H1 (cell line): ENCODE results near the gene MMAA. TPM values are rescaled to one million over a fixed set of nuclear protein-coding genes. Genes with fewer than 3 reads are reported as not detected.

Source experiments
- CTCF ChIA-PET: fragments of 300-600 bp; sonication (Branson Sonifier 250); formaldehyde crosslinking; loops from one replicate; lab custom pipeline; 2021; ENCODE audit not compliant: partially characterized antibody; lab: Charles Lee
- POLR2A ChIA-PET: fragments of 300-600 bp; sonication (Branson Sonifier 250); formaldehyde crosslinking; loops from one replicate; lab custom pipeline; 2021; ENCODE audit warnings: inconsistent platforms; ENCODE audit not compliant: partially characterized antibody; lab: Charles Lee
- DNase-seq, 2 experiments: peaks; one replicate each; pipeline versions ENCODE4 v3.0.0 to v3.0.0-alpha.2; 2010 to 2022; ENCODE audit warnings: low spot score in 2 of 2, low read depth in 1 of 2, mixed read lengths in 1 of 2
- FAIRE-seq: peaks from 2 replicates; lab custom pipeline; 2011; peaks lifted over from hg19 to GRCh38; lab: Jason Lieb, UNC
- H2AFZ ChIP-seq: 2 replicates; pipeline ENCODE4 v1.8.1; 2012; ENCODE audit warnings: low read length, inconsistent platforms
- H2AK5ac ChIP-seq: 2 replicates; pipeline ENCODE4 v1.6.1; 2013; ENCODE audit warnings: low read depth, low read length
- H2BK120ac ChIP-seq: replicated peaks from 2 replicates; pipeline ENCODE3; 2013; ENCODE audit warnings: low read depth, low read length, inconsistent platforms
- H2BK12ac ChIP-seq: 2 replicates; pipeline ENCODE4 v1.6.1; 2013; ENCODE audit warnings: low read depth, low read length
- H2BK15ac ChIP-seq: 2 replicates; pipeline ENCODE4 v1.6.1; 2013; ENCODE audit warnings: low read length
- H2BK20ac ChIP-seq: 2 replicates; pipeline ENCODE4 v1.6.1; 2013; ENCODE audit warnings: low read length
- H2BK5ac ChIP-seq: 2 replicates; pipeline ENCODE4 v1.6.1; 2013; ENCODE audit warnings: low read depth, low read length
- H3K14ac ChIP-seq: 2 replicates; pipeline ENCODE4 v1.6.1; 2013; ENCODE audit warnings: inconsistent platforms; ENCODE audit not compliant: insufficient read length
- H3K18ac ChIP-seq: 2 replicates; pipeline ENCODE4 v1.6.1; 2013; ENCODE audit warnings: low read length; ENCODE audit errors: extremely low read depth
- H3K23ac ChIP-seq: 2 replicates; pipeline ENCODE4 v1.6.1; 2013; ENCODE audit warnings: inconsistent platforms; ENCODE audit not compliant: insufficient read length
- H3K23me2 ChIP-seq: 2 replicates; pipeline ENCODE4 v1.6.1; 2013; ENCODE audit warnings: low read depth, low read length
- H3K27ac ChIP-seq: 2 replicates; pipeline ENCODE4 v1.6.1; 2011; ENCODE audit warnings: low read depth, low read length, inconsistent platforms
- H3K27me3 ChIP-seq, 4 experiments: replicated peaks in 1 of 4; 1 replicate in 1 of 4; 2 replicates in 3 of 4; pipeline versions ENCODE4 v1.6.1 to v1.8.1; 2011 to 2013; ENCODE audit warnings: low read length in 3 of 4, mild to moderate bottlenecking in 3 of 4, inconsistent platforms in 2 of 4, mixed read lengths in 2 of 4, moderate library complexity in 1 of 4; ENCODE audit not compliant: control insufficient read depth in 3 of 4, insufficient read depth in 3 of 4; ENCODE audit errors: extremely low read depth in 1 of 4
- H3K36me3 ChIP-seq, 4 experiments: 2 replicates each; pipeline versions ENCODE4 v1.6.1 to v1.8.1; 2011 to 2013; ENCODE audit warnings: mild to moderate bottlenecking in 4 of 4, low read length in 3 of 4, moderate library complexity in 2 of 4, control low read depth in 1 of 4, inconsistent platforms in 1 of 4; ENCODE audit not compliant: insufficient read depth in 4 of 4, control insufficient read depth in 2 of 4
- H3K4ac ChIP-seq: replicated peaks from 2 replicates; pipeline ENCODE3; 2013; ENCODE audit warnings: low read length, low read depth, mixed read lengths, inconsistent platforms; ENCODE audit not compliant: insufficient read length
- H3K4me1 ChIP-seq, 4 experiments: replicated peaks in 1 of 4; 1 replicate in 1 of 4; 2 replicates in 3 of 4; pipeline versions ENCODE4 v1.6.1 to v1.8.1; 2011 to 2013; ENCODE audit warnings: low read length in 3 of 4, inconsistent platforms in 2 of 4, mixed read lengths in 1 of 4; ENCODE audit not compliant: insufficient read depth in 4 of 4, control insufficient read depth in 3 of 4
- H3K4me2 ChIP-seq, 2 experiments: 2 replicates each; pipeline versions ENCODE4 v1.6.1 to v1.8.1; 2011 to 2013; ENCODE audit warnings: low read depth in 2 of 2, low read length in 2 of 2, control low read depth in 1 of 2, inconsistent platforms in 1 of 2, mild to moderate bottlenecking in 1 of 2; ENCODE audit not compliant: insufficient read depth in 1 of 2
- H3K4me3 ChIP-seq, 4 experiments: fragments of 200-600, 300-600 bp in 1 of 4; sonication (generic), shearing (Covaris generic), sonication (Bioruptor Twin) in 1 of 4; 2 replicates each; pipeline versions ENCODE4 v1.5.1 to v1.8.1; 2011 to 2016; ENCODE audit warnings: low read length in 4 of 4, low read depth in 3 of 4, control low read depth in 2 of 4, inconsistent platforms in 2 of 4, mild to moderate bottlenecking in 2 of 4, mixed read lengths in 1 of 4, moderate library complexity in 1 of 4; ENCODE audit not compliant: insufficient read depth in 2 of 4; ENCODE audit errors: extremely low read depth in 1 of 4
- H3K56ac ChIP-seq: replicated peaks from 2 replicates; pipeline ENCODE3; 2013; ENCODE audit warnings: low read depth, mild to moderate bottlenecking, mixed read lengths, low read length, inconsistent platforms; ENCODE audit not compliant: insufficient read length
- H3K79me1 ChIP-seq: 2 replicates; pipeline ENCODE4 v1.6.1; 2013; ENCODE audit warnings: low read depth, low read length, control low read depth
- H3K79me2 ChIP-seq, 2 experiments: 2 replicates each; pipeline versions ENCODE4 v1.6.1 to v1.8.1; 2012 to 2013; ENCODE audit warnings: low read length in 2 of 2, mild to moderate bottlenecking in 2 of 2, inconsistent platforms in 1 of 2; ENCODE audit not compliant: insufficient read depth in 2 of 2, control insufficient read depth in 1 of 2
- H3K9ac ChIP-seq, 4 experiments: replicated peaks in 1 of 4; 1 replicate in 1 of 4; 2 replicates in 3 of 4; pipeline versions ENCODE4 v1.6.1 to v1.8.1; 2011 to 2013; ENCODE audit warnings: low read depth in 3 of 4, low read length in 3 of 4, control low read depth in 2 of 4, mild to moderate bottlenecking in 2 of 4, moderate library complexity in 2 of 4, inconsistent platforms in 1 of 4; ENCODE audit errors: extremely low read depth in 1 of 4
- H3K9me3 ChIP-seq, 2 experiments: 2 replicates each; pipeline versions ENCODE4 v1.6.1 to v1.8.1; 2012 to 2013; ENCODE audit warnings: mild to moderate bottlenecking in 2 of 2, moderate library complexity in 2 of 2, control low read depth in 1 of 2, inconsistent platforms in 1 of 2, low read depth in 1 of 2, low read length in 1 of 2, mixed read lengths in 1 of 2; ENCODE audit not compliant: insufficient read depth in 2 of 2
- H4K20me1 ChIP-seq, 2 experiments: replicated peaks in 1 of 2; 2 replicates each; pipeline versions ENCODE3 to v1.8.1; 2011 to 2013; ENCODE audit warnings: inconsistent platforms in 2 of 2, low read length in 2 of 2, mild to moderate bottlenecking in 1 of 2; ENCODE audit not compliant: insufficient read depth in 2 of 2, control insufficient read depth in 1 of 2
- H4K5ac ChIP-seq: 2 replicates; pipeline ENCODE4 v1.6.1; 2013; ENCODE audit warnings: low read length, low read depth, mixed read lengths, inconsistent platforms; ENCODE audit not compliant: insufficient read length
- H4K8ac ChIP-seq: 2 replicates; pipeline ENCODE4 v1.8.0; 2013; ENCODE audit warnings: mild to moderate bottlenecking, moderate library complexity, low read length, inconsistent platforms; ENCODE audit not compliant: insufficient read depth; ENCODE audit errors: extremely low read depth
- H4K91ac ChIP-seq: replicated peaks from 2 replicates; pipeline ENCODE3; 2013; ENCODE audit warnings: low read length, mixed read lengths, inconsistent platforms; ENCODE audit not compliant: insufficient read length
- KDM5A ChIP-seq: fragments of 200-600 bp; IDR thresholded peaks from 2 replicates; pipeline ENCODE4 v1.7.1; 2012; ENCODE audit warnings: mild to moderate bottlenecking, low read length, inconsistent platforms, mixed read lengths
- WGBS, 2 experiments: shearing (Covaris generic) in 1 of 2; methylation state at CpG; one replicate each; pipeline versions ENCODE4 v1.1.6 to v1.1.7; 2013 to 2015; ENCODE audit warnings: low lambda C conversion rate in 2 of 2, mixed read lengths in 2 of 2, inconsistent platforms in 1 of 2, low coverage in 1 of 2, missing lambda C conversion rate in 1 of 2; ENCODE audit not compliant: insufficient replicate concordance in 2 of 2, insufficient coverage in 1 of 2, insufficient read length in 1 of 2; ENCODE audit errors: extremely low coverage in 1 of 2, missing lambda C conversion rate in 1 of 2; 5-methylcytosine and 5-hydroxymethylcytosine counted together
- polyA plus RNA-seq, 7 experiments: library from polyadenylated mRNA; depleted of rRNA in 3 of 7; stranded (reverse) in 5 of 7; unstranded in 2 of 7; fragments of >200 nt in 5 of 7; fragments of 200-250 nt in 2 of 7; gene quantifications; 1 replicate in 5 of 7; 2 replicates in 1 of 7; 4 replicates in 1 of 7; pipeline versions ENCODE4 v1.2.1 to v1.2.3, GENCODE V29; 2011 to 2013; ENCODE audit warnings: missing spikeins in 2 of 7, mixed read lengths in 2 of 7
- total RNA-seq: library from RNA; stranded (reverse); fragmentation: NEBNext Ultra II Directional; extraction: Animal tissue kit (Norgen Biotek cat#: 25700); gene quantifications from 2 replicates; pipeline ENCODE4 v1.2.1, GENCODE V29; 2021

The MMAA gene
- total and polyA plus RNA-seq, 2 of the 8 experiments (the other 6 are each of a cell fraction or from before 2014, with no cell fraction given) = 0.98 to 4.9 TPM

GRCh38 chr4:145587088-145587754 lies 32.0 kb upstream of the MMAA start:
- no peaks in the 10 kb centered on the region for H3K9me3 ChIP-seq
- H4K91ac ChIP-seq = no peak overlapping the region
- no peak overlapping the region for H2BK20ac ChIP-seq
- H3K27ac ChIP-seq = no peak overlapping the region
- no peak overlapping the region for H2BK12ac ChIP-seq
- no peak overlapping the region for H3K9ac ChIP-seq
- no peak for DNase-seq
- H3K79me1 ChIP-seq = no peaks in the 10 kb centered on the region
- H3K36me3 ChIP-seq = no peaks in the 10 kb centered on the region
- H4K8ac ChIP-seq = no peak overlapping the region
- WGBS, 2 experiments = 85% methylated on average over 3 of the region's 3 CpGs; no CpG with 5 or more reads in 1 of the 2 experiments
- no peak overlapping the region for H3K4me2 ChIP-seq
- no peak for TF ChIP-seq KDM5A
- H3K18ac ChIP-seq = no peak overlapping the region
- CTCF ChIA-PET = interaction anchor here (2.6 kb wide), 1 partner anchor 22 kb away, joined by 10 read pairs; no protein-coding TSS in a partner anchor
- H2AK5ac ChIP-seq = no peak overlapping the region
- H2AFZ ChIP-seq = peak overlapping the region; percentile 41; the same call in 1 of the 2 replicates
- no peaks in the 10 kb centered on the region for H4K20me1 ChIP-seq
- no peak overlapping the region for H2BK120ac ChIP-seq
- H3K27me3 ChIP-seq = no peaks in the 10 kb centered on the region; a peak in 1 of 7 replicates
- no peak overlapping the region for H3K4me3 ChIP-seq
- FAIRE-seq = no peak
- H3K56ac ChIP-seq = no peak overlapping the region
- no peak overlapping the region for H2BK15ac ChIP-seq
- no peak overlapping the region for H4K5ac ChIP-seq
- H3K23me2 ChIP-seq = no peaks in the 10 kb centered on the region
- H3K4me1 ChIP-seq = no peaks in the 10 kb centered on the region
- H3K14ac ChIP-seq = no peak overlapping the region
- POLR2A ChIA-PET = interaction anchor here (0.6 kb wide), 1 partner anchor 320 kb away, joined by 4 read pairs; no protein-coding TSS in a partner anchor
- H3K4ac ChIP-seq = no peak overlapping the region
- H2BK5ac ChIP-seq = no peak overlapping the region
- no peak overlapping the region for H3K23ac ChIP-seq
- no peaks in the 10 kb centered on the region for H3K79me2 ChIP-seq
